Breast epithelium (tissue), 3 donors: ENCODE measurements around the gene PIK3CD.

Experiments used
- CTCF ChIP-seq, 3 donors: fragments of 450-650 bp; IDR thresholded peaks; one replicate each; pipeline ENCODE4 v1.5.1; 2016 to 2017; ENCODE audit warnings: antibody characterized with exemption in 3 of 3, mild to moderate bottlenecking in 3 of 3, moderate library complexity in 3 of 3
- POLR2A ChIP-seq: fragments of 450-650 bp; IDR thresholded peaks from one replicate; pipeline ENCODE4 v1.6.1; 2016; ENCODE audit warnings: antibody characterized with exemption, mild to moderate bottlenecking, moderate library complexity

- TF ChIP-seq CTCF (IDR thresholded peaks at IDR 0.05) (no peak), POLR2A (no peak)
Observed at GRCh38 chr1:9746651-9747050, 95.1 kb downstream of the PIK3CD start.
